SJCRH30 (cell line): ENCODE measurements around the gene VAV3. TPM values are rescaled to one million over a fixed set of nuclear protein-coding genes. Genes with fewer than 3 reads are reported as not detected.

ENCODE experiments used
- DNase-seq, 2 experiments: peaks; one replicate each; pipeline ENCODE4 v3.0.0-alpha.2; 2015 to 2020
- H3K27ac ChIP-seq: fragments of 250-450 bp; sonication (Bioruptor Pico); 2 replicates; pipeline ENCODE4 v1.5.1; 2020; ENCODE audit warnings: mild to moderate bottlenecking, moderate library complexity
- H3K27me3 ChIP-seq: fragments of 250-450 bp; sonication (Bioruptor Pico); 2 replicates; pipeline ENCODE4 v1.5.1; 2020; ENCODE audit warnings: mild to moderate bottlenecking, moderate library complexity
- H3K36me3 ChIP-seq: fragments of 250-450 bp; sonication (Bioruptor Pico); 2 replicates; pipeline ENCODE4 v1.5.1; 2020; ENCODE audit warnings: mild to moderate bottlenecking, moderate library complexity
- H3K4me1 ChIP-seq: fragments of 250-450 bp; sonication (Bioruptor Pico); 2 replicates; pipeline ENCODE4 v1.5.1; 2020; ENCODE audit warnings: mild to moderate bottlenecking, moderate library complexity
- H3K4me3 ChIP-seq: fragments of 250-450 bp; sonication (Bioruptor Pico); 2 replicates; pipeline ENCODE4 v1.5.1; 2020; ENCODE audit warnings: mild to moderate bottlenecking, moderate library complexity
- H3K9me3 ChIP-seq: fragments of 250-450 bp; sonication (Bioruptor Pico); replicated peaks from 2 replicates; pipeline ENCODE4 v1.5.1; 2020; ENCODE audit warnings: mild to moderate bottlenecking, moderate library complexity
- total RNA-seq: library from RNA; depleted of rRNA; stranded (reverse); fragments of >200 nt; shearing (Covaris generic); gene quantifications from 2 replicates; pipeline ENCODE4 v1.2.3, GENCODE V29; 2014

Gene VAV3
- total RNA-seq, 1 experiment from 2014 or later: 35.5 TPM

DNA sequence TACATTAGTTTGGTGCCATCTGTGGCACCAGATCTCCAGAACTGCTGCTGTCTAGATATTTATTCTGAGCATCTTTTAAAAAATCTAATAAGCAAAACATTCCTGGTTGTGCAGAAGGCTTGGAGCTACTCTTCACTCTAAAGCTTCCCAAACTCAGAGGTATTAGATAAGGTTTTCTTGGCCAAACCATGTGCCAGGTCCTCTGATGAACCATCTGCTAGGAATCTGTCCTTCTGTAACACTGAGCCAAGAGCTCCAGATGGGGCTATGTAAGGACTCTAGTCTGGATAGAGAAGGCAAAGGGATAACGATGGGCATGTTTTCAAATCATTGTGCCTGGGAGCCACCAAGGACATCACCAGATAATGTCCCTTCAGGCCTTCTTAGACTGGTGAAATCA lies 413.5 kb downstream of the VAV3 start:
- no peaks in the 10 kb centered on the region for H3K36me3 ChIP-seq
- no peak for DNase-seq
- H3K27ac ChIP-seq: no peak overlapping the region
- no peak overlapping the region for H3K4me3 ChIP-seq
- no peaks in the 10 kb centered on the region for H3K4me1 ChIP-seq
- no peaks in the 10 kb centered on the region for H3K27me3 ChIP-seq
- no peaks in the 10 kb centered on the region for H3K9me3 ChIP-seq

DNA sequence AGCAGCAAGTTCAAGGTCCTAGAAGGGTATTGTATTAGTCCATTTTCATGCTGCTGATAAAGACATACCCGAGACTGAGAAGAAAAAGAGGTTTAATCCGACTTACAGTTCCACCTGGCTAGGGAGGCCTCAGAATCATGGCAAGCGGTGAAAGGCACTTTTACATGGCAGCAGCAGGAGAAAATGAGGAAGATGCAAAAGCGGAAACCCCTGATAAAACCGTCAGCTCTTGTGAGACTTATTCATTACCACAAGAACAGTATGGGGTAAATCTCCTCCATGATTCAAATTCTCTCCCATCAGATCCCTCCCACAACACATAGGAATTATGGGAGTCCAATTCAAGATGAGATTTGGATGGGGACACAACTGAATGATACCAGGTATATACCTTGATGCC lies 414.6 kb downstream of the VAV3 start:
- no peak overlapping the region for H3K4me3 ChIP-seq
- DNase-seq: no peak
- no peaks in the 10 kb centered on the region for H3K4me1 ChIP-seq
- H3K9me3 ChIP-seq: no peaks in the 10 kb centered on the region
- H3K27me3 ChIP-seq: no peaks in the 10 kb centered on the region
- no peak overlapping the region for H3K27ac ChIP-seq
- no peaks in the 10 kb centered on the region for H3K36me3 ChIP-seq

DNA sequence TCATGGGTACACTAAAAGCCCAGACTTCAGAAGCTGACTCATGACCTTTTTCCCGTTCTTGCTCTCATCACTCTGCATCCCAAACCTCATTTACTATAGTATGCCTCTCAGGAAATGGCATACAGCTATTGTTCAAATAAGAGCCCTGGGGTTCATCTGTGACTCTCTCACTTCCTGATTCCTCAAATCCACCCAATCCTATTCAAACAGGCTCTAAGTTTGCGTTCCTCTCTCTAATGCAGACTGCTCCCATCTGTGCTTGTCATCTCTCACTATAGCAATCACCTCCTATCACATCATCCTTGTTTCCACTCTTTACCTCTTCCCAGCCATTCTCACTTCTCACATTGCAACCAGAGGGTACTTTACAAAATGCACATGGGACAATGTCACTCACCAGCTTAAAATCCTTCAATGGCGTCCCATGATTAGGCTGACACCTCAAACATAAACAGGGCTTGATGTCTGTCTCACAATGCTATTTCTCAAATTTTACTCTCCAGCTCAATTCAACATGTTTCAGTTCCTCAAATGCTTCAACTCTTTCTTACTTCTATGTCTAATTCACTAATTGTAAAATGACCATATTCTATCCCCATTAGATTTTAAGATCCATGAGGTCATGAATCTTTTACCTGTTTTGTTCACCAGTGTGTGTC lies 415.7 kb downstream of the VAV3 start:
- no peak overlapping the region for H3K27ac ChIP-seq
- DNase-seq: no peak
- H3K27me3 ChIP-seq: no peaks in the 10 kb centered on the region
- H3K9me3 ChIP-seq: no peaks in the 10 kb centered on the region
- no peaks in the 10 kb centered on the region for H3K4me1 ChIP-seq
- no peak overlapping the region for H3K4me3 ChIP-seq
- no peaks in the 10 kb centered on the region for H3K36me3 ChIP-seq

GRCh38 chr1:107548276-107548675 lies 416.7 kb downstream of the VAV3 start:
- H3K36me3 ChIP-seq: no peaks in the 10 kb centered on the region
- H3K4me3 ChIP-seq: no peak overlapping the region
- no peaks in the 10 kb centered on the region for H3K4me1 ChIP-seq
- H3K9me3 ChIP-seq: no peaks in the 10 kb centered on the region
- H3K27ac ChIP-seq: no peak overlapping the region
- no peak for DNase-seq
- H3K27me3 ChIP-seq: no peaks in the 10 kb centered on the region

GRCh38 chr1:107547363-107548155 lies 417.4 kb downstream of the VAV3 start:
- Histone ChIP-seq H3K27me3 (no peaks in the 10 kb centered on the region), H3K4me3 (no peak overlapping the region), H3K9me3 (no peaks in the 10 kb centered on the region), H3K4me1 (peaks cover 5% of the 10 kb centered on the region), H3K36me3 (no peaks in the 10 kb centered on the region), H3K27ac (no peak overlapping the region)
- DNase-seq: no peak

- H3K27me3 ChIP-seq: no peaks in the 10 kb centered on the region
- no peak for DNase-seq
- H3K4me3 ChIP-seq: no peak overlapping the region
- no peaks in the 10 kb centered on the region for H3K9me3 ChIP-seq
- no peak overlapping the region for H3K27ac ChIP-seq
- H3K4me1 ChIP-seq: peaks cover 10% of the 10 kb centered on the region
- H3K36me3 ChIP-seq: no peaks in the 10 kb centered on the region
These were observed 418.4 kb downstream of the VAV3 start for GRCh38 chr1:107546576-107546975.

GRCh38 chr1:107545879-107546278 lies 419.1 kb downstream of the VAV3 start:
- H3K36me3 ChIP-seq: no peaks in the 10 kb centered on the region
- H3K9me3 ChIP-seq: no peaks in the 10 kb centered on the region
- H3K4me1 ChIP-seq: peaks cover 11% of the 10 kb centered on the region
- no peak overlapping the region for H3K27ac ChIP-seq
- no peak for DNase-seq
- no peaks in the 10 kb centered on the region for H3K27me3 ChIP-seq
- no peak overlapping the region for H3K4me3 ChIP-seq

- Histone ChIP-seq H3K4me1 (peaks cover 16% of the 10 kb centered on the region), H3K9me3 (no peaks in the 10 kb centered on the region), H3K4me3 (no peak overlapping the region), H3K27ac (no peak overlapping the region), H3K27me3 (no peaks in the 10 kb centered on the region), H3K36me3 (no peaks in the 10 kb centered on the region)
- no peak for DNase-seq
These were observed 419.9 kb downstream of the VAV3 start for GRCh38 chr1:107545056-107545577.

GRCh38 chr1:107544285-107544684 lies 420.7 kb downstream of the VAV3 start:
- H3K27me3 ChIP-seq: no peaks in the 10 kb centered on the region
- H3K27ac ChIP-seq: no peak overlapping the region
- no peak for DNase-seq
- H3K36me3 ChIP-seq: no peaks in the 10 kb centered on the region
- H3K9me3 ChIP-seq: no peaks in the 10 kb centered on the region
- no peak overlapping the region for H3K4me3 ChIP-seq
- H3K4me1 ChIP-seq: peaks cover 20% of the 10 kb centered on the region

GRCh38 chr1:107541412-107541811 lies 423.6 kb downstream of the VAV3 start:
- peaks cover 20% of the 10 kb centered on the region for H3K4me1 ChIP-seq
- no peaks in the 10 kb centered on the region for H3K27me3 ChIP-seq
- DNase-seq: no peak
- H3K36me3 ChIP-seq: no peaks in the 10 kb centered on the region
- H3K9me3 ChIP-seq: no peaks in the 10 kb centered on the region
- H3K4me3 ChIP-seq: no peak overlapping the region
- no peak overlapping the region for H3K27ac ChIP-seq

DNA sequence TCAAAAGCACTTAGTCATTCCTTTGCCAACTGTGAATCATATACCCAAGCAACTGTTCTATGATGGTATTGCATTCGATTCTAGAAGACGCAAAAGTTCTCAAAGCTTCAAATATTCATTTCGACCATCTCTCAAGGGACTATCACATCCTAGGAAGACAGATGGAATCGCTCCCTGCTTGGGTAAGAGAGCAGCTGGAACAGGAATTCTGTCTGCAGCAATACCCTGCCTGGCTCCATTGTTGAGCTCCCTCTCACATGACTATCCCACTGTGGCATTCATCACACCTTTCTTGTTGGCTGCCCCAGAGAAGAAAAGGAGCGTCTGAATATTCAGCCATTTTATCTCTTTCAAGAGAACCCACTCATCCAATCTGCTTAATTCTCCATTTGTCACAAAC lies 426.5 kb downstream of the VAV3 start:
- Histone ChIP-seq H3K27me3 (no peaks in the 10 kb centered on the region), H3K4me1 (peaks cover 20% of the 10 kb centered on the region), H3K27ac (no peak overlapping the region), H3K36me3 (no peaks in the 10 kb centered on the region), H3K9me3 (no peaks in the 10 kb centered on the region), H3K4me3 (no peak overlapping the region)
- no peak for DNase-seq

- Histone ChIP-seq H3K4me3 (no peak overlapping the region), H3K9me3 (no peaks in the 10 kb centered on the region), H3K27me3 (no peaks in the 10 kb centered on the region), H3K36me3 (no peaks in the 10 kb centered on the region), H3K27ac (no peak overlapping the region), H3K4me1 (peaks cover 10% of the 10 kb centered on the region)
- DNase-seq: no peak
These were observed 428.7 kb downstream of the VAV3 start for GRCh38 chr1:107536266-107536665.

DNA sequence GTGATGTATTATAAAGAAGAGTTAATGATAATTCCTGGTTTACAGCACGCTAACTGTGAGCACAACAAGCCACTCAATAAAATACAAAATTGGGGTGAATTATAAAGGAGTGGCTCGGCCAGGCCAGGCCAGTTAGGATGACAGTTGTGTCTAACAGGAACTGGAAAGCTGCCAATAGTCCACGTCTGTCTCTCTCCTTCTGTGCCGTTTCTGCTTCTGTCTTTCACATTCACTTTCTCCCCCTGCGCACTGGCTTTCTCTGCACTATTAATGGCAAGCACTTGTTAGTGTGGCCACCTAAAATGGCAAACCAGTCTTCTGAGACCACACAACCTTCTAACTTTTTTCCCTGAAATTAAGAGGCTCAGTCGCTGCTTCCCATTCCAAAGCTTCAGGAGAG lies 429.9 kb downstream of the VAV3 start:
- peak; percentile 14 to 41 for DNase-seq
- H3K4me1 ChIP-seq: peaks cover 4% of the 10 kb centered on the region; the same call in 1 of the 2 replicates
- H3K36me3 ChIP-seq: no peaks in the 10 kb centered on the region
- no peaks in the 10 kb centered on the region for H3K9me3 ChIP-seq
- no peak overlapping the region for H3K27ac ChIP-seq
- no peaks in the 10 kb centered on the region for H3K27me3 ChIP-seq
- H3K4me3 ChIP-seq: no peak overlapping the region

DNA sequence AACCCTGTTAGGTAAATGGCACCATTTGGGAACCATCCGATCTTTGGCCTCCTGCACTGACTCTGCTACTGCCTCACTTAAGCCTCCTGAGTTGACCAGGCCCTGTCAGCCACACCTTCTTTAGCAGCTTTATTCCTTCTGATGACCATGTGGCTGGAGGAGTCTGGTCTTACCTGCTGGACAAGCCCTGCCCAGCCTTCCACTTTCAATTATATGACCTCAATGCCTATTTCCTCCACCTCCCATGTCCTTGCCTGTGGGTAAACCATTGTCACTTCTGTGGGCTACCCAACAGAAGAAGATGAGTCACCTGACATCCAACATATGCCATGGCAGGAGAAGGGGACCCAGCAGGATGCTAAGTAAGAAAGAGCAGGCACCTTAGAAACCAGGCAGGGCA lies 430.3 kb downstream of the VAV3 start:
- no peaks in the 10 kb centered on the region; the same call in 1 of the 2 replicates for H3K4me1 ChIP-seq
- H3K27me3 ChIP-seq: no peaks in the 10 kb centered on the region
- no peak for DNase-seq
- no peaks in the 10 kb centered on the region for H3K36me3 ChIP-seq
- no peak overlapping the region for H3K27ac ChIP-seq
- no peaks in the 10 kb centered on the region for H3K9me3 ChIP-seq
- no peak overlapping the region for H3K4me3 ChIP-seq

- Histone ChIP-seq H3K27ac (no peak overlapping the region), H3K36me3 (no peaks in the 10 kb centered on the region), H3K9me3 (no peaks in the 10 kb centered on the region), H3K4me3 (no peak overlapping the region), H3K4me1 (no peaks in the 10 kb centered on the region), H3K27me3 (no peaks in the 10 kb centered on the region)
- no peak for DNase-seq
These were observed 431.5 kb downstream of the VAV3 start for GRCh38 chr1:107533436-107533835.
